ENCODE data around the gene PYHIN1. TPM values are rescaled to one million over a fixed set of nuclear protein-coding genes. Genes with fewer than 3 reads are reported as not detected.
A peak's percentile ranks its signal among the peaks of the same experiment; 100 is the strongest.

Gene PYHIN1
- total RNA-seq = 0.22 TPM
- under 1 TPM in 7 of 8 donors, not detected in 1; 0.06 to 0.32 (median 0.17) TPM for polyA plus RNA-seq (ENCODE audit: insufficient read depth in 1 of 8, insufficient read length in 8 of 8, low replicate concordance in 1 of 8)
- long read RNA-seq, donor 1 = 0 reads
- long read RNA-seq, donor 2 = 0 reads
- long read RNA-seq, donor 3 = 0 reads
- long read RNA-seq, donor 4 = 0 reads
- long read RNA-seq, donor 5 = 0 reads
- long read RNA-seq, donor 6 = 0 reads
- long read RNA-seq, donor 7 = 0 reads
- long read RNA-seq, donor 8 = 0 reads
- long read RNA-seq, donor 9 = 0 reads
- long read RNA-seq, donor 10 = 0 reads
- long read RNA-seq, donor 11 = 0 reads

DNA sequence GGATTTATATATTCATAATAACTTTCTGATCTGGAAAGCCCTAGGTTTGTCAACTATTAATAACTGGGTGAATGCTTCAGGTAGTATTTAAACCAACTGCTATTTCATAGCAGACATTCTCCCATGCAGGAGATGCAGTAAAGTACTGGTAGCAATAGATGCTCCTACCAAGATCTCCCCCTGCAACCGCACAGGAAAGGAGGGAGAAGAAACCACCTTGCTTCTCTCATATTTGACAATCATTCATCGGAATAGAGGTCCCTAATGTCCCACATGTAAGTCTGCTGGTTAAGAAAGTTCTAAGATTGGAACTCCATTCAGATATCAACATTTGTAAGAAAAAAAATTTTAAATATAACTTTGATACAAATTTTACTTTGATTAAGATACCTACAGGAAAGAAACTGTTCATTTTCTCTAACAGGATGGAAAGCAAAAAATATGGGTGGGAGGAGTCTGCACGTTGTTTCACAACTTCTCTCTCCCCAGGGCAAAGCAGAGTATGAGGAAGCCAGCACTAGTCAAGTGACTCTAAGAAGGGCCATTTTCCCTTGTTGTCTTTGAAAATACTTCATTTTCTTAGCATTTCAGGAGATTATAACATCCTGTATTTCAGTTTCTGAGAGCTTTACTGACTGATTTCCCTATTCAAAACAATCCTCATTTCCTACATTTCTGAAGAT is at the start of gene PYHIN1:
Gene PYHIN1 (plus strand): TSS at position 498 of the 683 bp plus-strand sequence. CDS start 5,359 bp downstream, outside the sequence.
- peak; percentile 9 for DNase-seq
- Histone ChIP-seq H3K27ac (ENCODE audit: low read length) (no peak within 1 kb of the TSS), H3K36me3 (ENCODE audit: control insufficient read depth, insufficient read depth, low read length) (no peaks in the 10 kb centered on the region), H3K9me3 (replicated peaks; ENCODE audit: control insufficient read depth, low read depth, low read length) (no peaks in the 10 kb centered on the region), H3K4me1 (ENCODE audit: control insufficient read depth, insufficient read depth, low read length) (no peaks in the 10 kb centered on the region), H3K27me3 (ENCODE audit: control insufficient read depth, insufficient read depth, low read length) (no peaks in the 10 kb centered on the region), H3K4me3 (ENCODE audit: low read length) (no peak within 1 kb of the TSS)
- WGBS (ENCODE audit: insufficient coverage) = 80% methylated on average over 1 of the region's 3 CpGs

DNA sequence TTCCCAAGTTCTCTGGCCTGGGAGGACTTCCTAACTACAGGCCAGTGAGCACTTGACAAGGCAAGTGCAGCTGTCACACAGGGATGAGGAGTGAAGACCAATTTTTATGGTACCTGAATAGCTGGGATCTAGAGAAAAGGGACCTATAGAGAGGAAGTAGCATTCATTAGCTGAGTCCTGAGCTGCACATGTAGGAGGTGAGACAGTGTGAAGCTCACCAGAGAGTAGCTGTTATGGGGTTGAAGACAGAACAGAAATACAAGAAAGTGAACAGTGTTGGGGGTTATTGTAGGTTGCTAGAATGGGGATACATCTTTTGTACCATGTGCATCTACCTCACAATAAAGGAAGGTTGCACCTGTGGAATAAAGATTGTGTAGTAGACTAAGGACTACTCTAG is 37.7 kb upstream of the PYHIN1 start:
- Histone ChIP-seq H3K36me3 (ENCODE audit: control insufficient read depth, insufficient read depth, low read length) (no peaks in the 10 kb centered on the region), H3K27me3 (ENCODE audit: control insufficient read depth, insufficient read depth, low read length) (no peaks in the 10 kb centered on the region), H3K27ac (ENCODE audit: low read length) (no peak overlapping the region), H3K9me3 (replicated peaks; ENCODE audit: control insufficient read depth, low read depth, low read length) (no peaks in the 10 kb centered on the region), H3K4me3 (ENCODE audit: low read length) (no peak overlapping the region), H3K4me1 (ENCODE audit: control insufficient read depth, insufficient read depth, low read length) (no peaks in the 10 kb centered on the region)
- DNase-seq = no peak

- no CpG with 5 or more reads among the region's 2 CpGs for WGBS (ENCODE audit: insufficient coverage)
- DNase-seq = no peak
- Histone ChIP-seq H3K9me3 (replicated peaks; ENCODE audit: control insufficient read depth, low read depth, low read length) (no peaks in the 10 kb centered on the region), H3K27ac (ENCODE audit: low read length) (no peak overlapping the region), H3K4me1 (ENCODE audit: control insufficient read depth, insufficient read depth, low read length) (no peaks in the 10 kb centered on the region), H3K27me3 (ENCODE audit: control insufficient read depth, insufficient read depth, low read length) (no peaks in the 10 kb centered on the region), H3K36me3 (ENCODE audit: control insufficient read depth, insufficient read depth, low read length) (no peaks in the 10 kb centered on the region), H3K4me3 (ENCODE audit: low read length) (no peak overlapping the region)
These were observed 32.6 kb upstream of the PYHIN1 start for GRCh38 chr1:158898722-158899121.

DNA sequence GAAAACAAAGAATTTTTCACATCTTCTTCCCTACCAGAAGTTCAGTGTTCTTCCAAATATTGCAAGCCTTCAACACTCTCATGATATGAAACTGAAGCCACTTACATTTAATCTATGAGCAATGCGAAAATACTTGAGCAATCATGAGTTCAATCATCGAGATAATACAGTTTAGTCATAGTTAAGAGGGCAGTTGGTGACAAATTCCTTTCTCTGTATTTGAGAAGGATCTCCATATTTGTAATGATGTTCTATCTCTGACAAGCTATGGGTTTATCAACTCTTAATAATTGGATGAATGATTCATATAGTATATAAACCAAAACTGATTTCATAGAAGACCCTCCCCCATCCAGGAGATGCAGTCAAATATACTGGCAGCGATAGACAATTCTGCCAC is 29.7 kb upstream of the PYHIN1 start:
- Histone ChIP-seq H3K36me3 (ENCODE audit: control insufficient read depth, insufficient read depth, low read length) (no peaks in the 10 kb centered on the region), H3K4me1 (ENCODE audit: control insufficient read depth, insufficient read depth, low read length) (no peaks in the 10 kb centered on the region), H3K9me3 (replicated peaks; ENCODE audit: control insufficient read depth, low read depth, low read length) (no peaks in the 10 kb centered on the region), H3K27ac (ENCODE audit: low read length) (no peak overlapping the region), H3K27me3 (ENCODE audit: control insufficient read depth, insufficient read depth, low read length) (no peaks in the 10 kb centered on the region), H3K4me3 (ENCODE audit: low read length) (no peak overlapping the region)
- no CpG with 5 or more reads among the region's 3 CpGs for WGBS (ENCODE audit: insufficient coverage)
- no peak for DNase-seq

DNA sequence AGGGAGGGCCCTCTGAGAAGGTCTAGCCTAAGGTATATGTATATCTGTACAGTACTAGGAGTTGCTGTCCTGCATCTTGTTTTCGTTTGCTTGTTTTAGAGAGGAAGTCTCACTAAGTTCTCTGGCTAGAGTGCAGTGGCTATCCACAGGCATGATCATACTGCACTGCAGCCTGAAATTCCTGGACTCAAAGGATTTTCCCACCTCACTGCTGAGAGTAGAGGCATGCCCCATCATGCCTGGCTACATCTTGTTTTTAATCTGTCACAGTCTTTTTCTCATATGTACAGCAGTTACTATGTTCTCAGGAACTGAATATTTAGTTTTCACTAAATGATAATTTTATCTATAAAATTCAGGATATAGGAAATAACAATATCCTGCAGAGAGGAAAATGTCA is 15.3 kb upstream of the PYHIN1 start:
- Histone ChIP-seq H3K27me3 (ENCODE audit: control insufficient read depth, insufficient read depth, low read length) (no peaks in the 10 kb centered on the region), H3K27ac (ENCODE audit: low read length) (no peak overlapping the region), H3K4me3 (ENCODE audit: low read length) (no peak overlapping the region), H3K4me1 (ENCODE audit: control insufficient read depth, insufficient read depth, low read length) (no peaks in the 10 kb centered on the region), H3K36me3 (ENCODE audit: control insufficient read depth, insufficient read depth, low read length) (no peaks in the 10 kb centered on the region), H3K9me3 (replicated peaks; ENCODE audit: control insufficient read depth, low read depth, low read length) (peaks cover 12% of the 10 kb centered on the region)
- 40% methylated on average over 1 of the region's 1 CpG for WGBS (ENCODE audit: insufficient coverage)
- DNase-seq = no peak

- no peaks in the 10 kb centered on the region for H3K4me1 ChIP-seq (ENCODE audit: control insufficient read depth, insufficient read depth, low read length)
- peaks cover 9% of the 10 kb centered on the region for H3K9me3 ChIP-seq (replicated peaks; ENCODE audit: control insufficient read depth, low read depth, low read length)
- H3K4me3 ChIP-seq (ENCODE audit: low read length) = no peak overlapping the region
- H3K27ac ChIP-seq (ENCODE audit: low read length) = no peak overlapping the region
- no peaks in the 10 kb centered on the region for H3K36me3 ChIP-seq (ENCODE audit: control insufficient read depth, insufficient read depth, low read length)
- WGBS (ENCODE audit: insufficient coverage) = no CpG with 5 or more reads among the region's 2 CpGs
- DNase-seq = no peak
- H3K27me3 ChIP-seq (ENCODE audit: control insufficient read depth, insufficient read depth, low read length) = no peaks in the 10 kb centered on the region
These were observed 6.7 kb upstream of the PYHIN1 start for GRCh38 chr1:158924677-158925076.

DNA sequence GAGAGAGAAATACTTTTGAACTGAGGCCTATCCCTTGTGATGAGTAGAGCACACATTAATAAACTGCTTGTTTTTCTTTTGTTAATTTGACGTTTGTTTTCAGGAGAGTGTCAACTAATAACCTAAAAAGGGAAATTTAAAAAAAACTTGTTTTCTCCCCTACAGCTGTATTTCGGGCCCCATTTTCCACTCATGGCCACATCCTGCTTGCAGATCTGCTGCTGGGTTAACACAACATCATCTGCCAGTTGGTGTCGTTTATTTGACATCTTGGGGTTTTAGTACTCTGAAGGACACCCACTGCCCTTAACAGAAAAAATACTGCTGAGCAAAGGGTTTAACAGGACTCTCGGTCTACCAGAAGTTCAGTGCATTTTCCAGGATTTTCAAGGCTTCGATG is 848 bp upstream of the PYHIN1 start:
- Histone ChIP-seq H3K27ac (ENCODE audit: low read length) (no peak overlapping the region), H3K9me3 (replicated peaks; ENCODE audit: control insufficient read depth, low read depth, low read length) (no peaks in the 10 kb centered on the region), H3K36me3 (ENCODE audit: control insufficient read depth, insufficient read depth, low read length) (no peaks in the 10 kb centered on the region), H3K4me3 (ENCODE audit: low read length) (no peak overlapping the region), H3K27me3 (ENCODE audit: control insufficient read depth, insufficient read depth, low read length) (no peaks in the 10 kb centered on the region), H3K4me1 (ENCODE audit: control insufficient read depth, insufficient read depth, low read length) (no peaks in the 10 kb centered on the region)
- peak; percentile 0 for DNase-seq
- WGBS (ENCODE audit: insufficient coverage) = no CpG with 5 or more reads among the region's 5 CpGs

DNA sequence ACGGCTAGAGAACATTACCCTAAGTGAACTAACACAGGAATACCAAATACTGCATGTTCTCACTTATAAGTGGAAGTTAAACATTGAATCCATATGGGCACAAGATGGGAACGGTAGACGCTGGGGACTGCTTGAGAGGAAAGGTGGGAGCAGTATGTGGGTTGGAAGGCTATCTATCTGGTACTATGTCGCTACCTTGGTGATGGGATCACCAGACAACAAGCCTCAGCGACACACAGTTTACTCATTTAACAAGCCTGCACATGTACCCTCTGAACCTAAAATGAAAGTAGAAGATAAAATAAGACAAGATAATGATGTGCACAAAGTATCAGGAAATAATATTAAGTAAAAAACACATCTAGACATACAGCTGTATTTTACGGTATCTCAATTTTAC is 819 bp downstream of the PYHIN1 start:
- no peaks in the 10 kb centered on the region for H3K9me3 ChIP-seq (replicated peaks; ENCODE audit: control insufficient read depth, low read depth, low read length)
- DNase-seq = no peak
- no peaks in the 10 kb centered on the region for H3K4me1 ChIP-seq (ENCODE audit: control insufficient read depth, insufficient read depth, low read length)
- no CpG with 5 or more reads among the region's 6 CpGs for WGBS (ENCODE audit: insufficient coverage)
- H3K36me3 ChIP-seq (ENCODE audit: control insufficient read depth, insufficient read depth, low read length) = no peaks in the 10 kb centered on the region
- H3K4me3 ChIP-seq (ENCODE audit: low read length) = no peak overlapping the region
- no peak overlapping the region for H3K27ac ChIP-seq (ENCODE audit: low read length)
- no peaks in the 10 kb centered on the region for H3K27me3 ChIP-seq (ENCODE audit: control insufficient read depth, insufficient read depth, low read length)

GRCh38 chr1:158933621-158934020 is 2.3 kb downstream of the PYHIN1 start:
- no peaks in the 10 kb centered on the region for H3K9me3 ChIP-seq (replicated peaks; ENCODE audit: control insufficient read depth, low read depth, low read length)
- no peak for DNase-seq
- no peaks in the 10 kb centered on the region for H3K4me1 ChIP-seq (ENCODE audit: control insufficient read depth, insufficient read depth, low read length)
- H3K27me3 ChIP-seq (ENCODE audit: control insufficient read depth, insufficient read depth, low read length) = no peaks in the 10 kb centered on the region
- no CpG with 5 or more reads among the region's 1 CpG for WGBS (ENCODE audit: insufficient coverage)
- H3K27ac ChIP-seq (ENCODE audit: low read length) = no peak overlapping the region
- H3K36me3 ChIP-seq (ENCODE audit: control insufficient read depth, insufficient read depth, low read length) = no peaks in the 10 kb centered on the region
- no peak overlapping the region for H3K4me3 ChIP-seq (ENCODE audit: low read length)

DNA sequence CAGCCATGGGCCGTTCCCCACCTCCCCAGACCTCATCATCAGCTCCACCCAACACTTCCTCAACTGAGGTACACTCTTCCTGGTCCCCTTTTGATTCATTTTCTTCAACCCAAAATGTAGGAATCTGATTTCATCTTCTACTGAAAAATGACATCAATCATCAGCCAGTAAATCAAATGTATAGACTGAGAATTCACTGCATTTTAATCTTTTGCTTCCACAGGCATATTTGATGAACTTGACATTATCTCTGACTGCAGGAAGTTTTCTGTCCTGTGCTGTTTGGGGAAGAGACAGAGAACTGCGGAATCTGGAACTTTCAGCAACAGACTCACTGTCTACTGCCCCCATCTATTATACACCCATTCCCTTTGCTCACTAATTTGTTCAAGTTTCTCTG is 7.8 kb downstream of the PYHIN1 start:
- no peaks in the 10 kb centered on the region for H3K27me3 ChIP-seq (ENCODE audit: control insufficient read depth, insufficient read depth, low read length)
- no peaks in the 10 kb centered on the region for H3K36me3 ChIP-seq (ENCODE audit: control insufficient read depth, insufficient read depth, low read length)
- H3K27ac ChIP-seq (ENCODE audit: low read length) = no peak overlapping the region
- no peak overlapping the region for H3K4me3 ChIP-seq (ENCODE audit: low read length)
- no peaks in the 10 kb centered on the region for H3K4me1 ChIP-seq (ENCODE audit: control insufficient read depth, insufficient read depth, low read length)
- H3K9me3 ChIP-seq (replicated peaks; ENCODE audit: control insufficient read depth, low read depth, low read length) = no peaks in the 10 kb centered on the region
- 92% methylated on average over 1 of the region's 2 CpGs for WGBS (ENCODE audit: insufficient coverage)
- no peak for DNase-seq

Data from muscle of leg (tissue), 16 donors.